HL-60 (cell line): Measurements from ENCODE around the gene CPN1.
"Not testable (repeated sequence)": the region's sequence is repeated elsewhere in the genome, so short reads cannot be mapped to it uniquely, and the experiment has no call there.

Experiments used
- CTCF ChIP-seq: IDR thresholded peaks from one replicate; pipeline ENCODE4 v1.5.1; 2011; ENCODE audit warnings: low read length, control low read depth, inconsistent platforms; ENCODE audit not compliant: insufficient read depth
- GABPA ChIP-seq: IDR thresholded peaks from 2 replicates; pipeline ENCODE4 v1.6.1; 2012; ENCODE audit warnings: low read depth
- POLR2AphosphoS5 ChIP-seq: IDR thresholded peaks from 2 replicates; pipeline ENCODE4 v1.6.1; 2012; ENCODE audit warnings: low read depth
- REST ChIP-seq: IDR thresholded peaks from 2 replicates; pipeline ENCODE4 v1.6.1; 2012; ENCODE audit warnings: low read depth; ENCODE audit not compliant: insufficient replicate concordance

- not testable (repeated sequence) for TF ChIP-seq CTCF, POLR2AphosphoS5, GABPA, REST
Measured at GRCh38 chr10:100082276-100082675, 607 bp upstream of the CPN1 start.
